ENCODE results near the gene ENTREP3.

- TF ChIP-seq POLR2AphosphoS5 (IDR thresholded peaks at IDR 0.05; ENCODE audit: insufficient read depth, low read depth, low read length) (peak; percentile 98), POLR2A (IDR thresholded peaks at IDR 0.05; ENCODE audit: low read depth, low read length) (peak; percentile 97), CTCF (IDR thresholded peaks at IDR 0.05; ENCODE audit: extremely low read depth in 1 of 2, insufficient read depth in 1 of 2, low read depth in 1 of 2, low read length in 2 of 2) (no peak), FOS (IDR thresholded peaks at IDR 0.05; ENCODE audit: borderline replicate concordance, insufficient read depth, low read length) (no peak)
Measured at GRCh38 chr1:155261852-155262673, 6.8 kb upstream of the ENTREP3 start, which contains the start of gene SCAMP3.

All from endothelial cell of umbilical vein (primary cell).